Immature natural killer cell (primary cell): ENCODE data around the gene GRIN2A. TPM values are rescaled to one million over a fixed set of nuclear protein-coding genes. Genes with fewer than 3 reads are reported as not detected.

Experiments
- DNase-seq, 3 donors: peaks; one replicate each; pipeline ENCODE4 v3.0.0; 2022; ENCODE audit warnings: mixed read lengths in 1 of 3
- H3K27ac Mint-ChIP-seq, 6 donors: one replicate each; pipeline ENCODE4 v1.8.0; 2020; ENCODE audit warnings: mixed read lengths in 6 of 6, mild to moderate bottlenecking in 5 of 6, inconsistent platforms in 4 of 6, moderate library complexity in 3 of 6
- H3K27me3 Mint-ChIP-seq, 3 donors: one replicate each; pipeline ENCODE4 v1.8.0; 2020 to 2021; ENCODE audit warnings: low read depth in 3 of 3, mild to moderate bottlenecking in 3 of 3, mixed read lengths in 3 of 3, moderate library complexity in 3 of 3, inconsistent platforms in 1 of 3
- H3K36me3 Mint-ChIP-seq, 3 donors: one replicate each; pipeline ENCODE4 v1.8.0; 2020; ENCODE audit warnings: mixed read lengths in 3 of 3, inconsistent platforms in 2 of 3, mild to moderate bottlenecking in 2 of 3
- H3K4me1 Mint-ChIP-seq, 2 donors: one replicate each; pipeline ENCODE4 v1.8.0; 2020; ENCODE audit warnings: inconsistent platforms in 2 of 2, mild to moderate bottlenecking in 2 of 2, mixed read lengths in 2 of 2, moderate library complexity in 1 of 2
- H3K4me3 Mint-ChIP-seq, 5 donors: one replicate each; pipeline ENCODE4 v1.8.0; 2020; ENCODE audit warnings: mild to moderate bottlenecking in 5 of 5, mixed read lengths in 5 of 5, inconsistent platforms in 3 of 5, moderate library complexity in 3 of 5
- H3K9me3 Mint-ChIP-seq, 6 donors: one replicate each; pipeline ENCODE4 v1.8.0; 2020; ENCODE audit warnings: mild to moderate bottlenecking in 6 of 6, mixed read lengths in 6 of 6, inconsistent platforms in 4 of 6, moderate library complexity in 3 of 6
- polyA plus RNA-seq, 3 donors: library from polyadenylated mRNA; unstranded; fragments of 300-500 nt; fragmentation: Illumina TruSeq; gene quantifications; one replicate each; pipeline ENCODE4 v1.2.3, GENCODE V29; 2021

The GRIN2A gene
- polyA plus RNA-seq, 3 donors from 2014 or later: not detected

DNA sequence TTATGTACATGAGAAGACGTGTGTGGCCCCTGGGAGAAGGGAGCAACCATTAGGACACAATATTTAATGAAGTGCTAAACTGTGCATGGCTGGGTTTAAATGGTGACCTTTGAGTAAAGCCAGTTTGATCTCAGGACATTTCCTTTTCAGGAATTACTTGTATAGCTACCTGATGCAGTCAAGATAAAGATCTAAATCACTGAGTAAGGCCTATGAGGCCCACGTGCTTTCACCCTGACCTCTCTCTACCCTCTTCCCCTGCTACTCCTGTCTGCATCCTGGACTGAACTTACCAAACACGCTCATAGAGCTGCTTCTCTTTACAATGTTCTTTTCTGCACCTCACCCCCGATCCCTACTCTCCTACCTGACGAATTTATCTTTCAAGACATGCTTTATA is 98.9 kb downstream of the GRIN2A start:
- no peak for DNase-seq
- no peaks in the 10 kb centered on the region for H3K4me1 Mint-ChIP-seq
- H3K9me3 Mint-ChIP-seq: no peaks in the 10 kb centered on the region
- H3K4me3 Mint-ChIP-seq: no peak overlapping the region
- no peak overlapping the region for H3K27ac Mint-ChIP-seq
- no peaks in the 10 kb centered on the region for H3K36me3 Mint-ChIP-seq
- H3K27me3 Mint-ChIP-seq: peaks cover 0 to 6% (median 4%) of the 10 kb centered on the region in 3 donors

DNA sequence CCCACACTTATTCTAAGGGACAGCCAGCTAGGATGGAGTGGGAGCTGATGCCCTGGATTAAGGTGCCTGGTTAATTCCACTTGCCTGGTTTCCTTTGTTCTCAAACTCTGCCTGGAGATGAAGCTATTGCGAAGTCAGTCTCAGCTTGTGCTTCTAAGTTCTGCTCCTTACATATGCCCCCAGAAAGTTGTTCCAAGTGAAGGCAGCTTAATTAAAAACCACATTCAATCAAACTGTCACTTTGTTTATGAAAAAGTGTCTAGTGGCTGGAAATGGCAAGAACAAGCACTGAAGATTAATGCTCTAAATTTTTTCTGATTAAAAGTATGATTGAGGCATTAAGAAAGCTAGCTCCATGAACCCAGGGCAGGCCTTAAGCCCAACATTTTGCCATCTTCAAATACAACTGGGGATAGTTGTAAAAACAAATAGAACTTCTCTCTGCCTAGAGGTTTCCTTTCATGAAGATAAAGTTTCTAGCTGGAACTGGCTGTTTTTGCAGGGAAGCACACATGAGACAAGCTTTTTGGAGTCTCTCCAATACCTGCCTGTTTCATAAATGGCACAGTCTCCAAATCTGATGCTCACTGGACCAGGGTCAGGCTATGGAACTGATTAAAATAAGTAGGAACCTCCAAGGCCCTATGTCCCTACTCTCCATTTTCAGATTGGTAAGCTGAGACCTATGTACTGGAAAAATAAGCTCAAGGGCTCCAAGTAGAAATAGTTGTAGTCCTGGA is 100.9 kb downstream of the GRIN2A start:
- no peak for DNase-seq
- no peaks in the 10 kb centered on the region for H3K4me1 Mint-ChIP-seq
- no peak overlapping the region for H3K27ac Mint-ChIP-seq
- no peaks in the 10 kb centered on the region for H3K36me3 Mint-ChIP-seq
- H3K27me3 Mint-ChIP-seq: peaks cover 0 to 6% (median 4%) of the 10 kb centered on the region in 3 donors
- no peaks in the 10 kb centered on the region for H3K9me3 Mint-ChIP-seq
- H3K4me3 Mint-ChIP-seq: no peak overlapping the region

DNA sequence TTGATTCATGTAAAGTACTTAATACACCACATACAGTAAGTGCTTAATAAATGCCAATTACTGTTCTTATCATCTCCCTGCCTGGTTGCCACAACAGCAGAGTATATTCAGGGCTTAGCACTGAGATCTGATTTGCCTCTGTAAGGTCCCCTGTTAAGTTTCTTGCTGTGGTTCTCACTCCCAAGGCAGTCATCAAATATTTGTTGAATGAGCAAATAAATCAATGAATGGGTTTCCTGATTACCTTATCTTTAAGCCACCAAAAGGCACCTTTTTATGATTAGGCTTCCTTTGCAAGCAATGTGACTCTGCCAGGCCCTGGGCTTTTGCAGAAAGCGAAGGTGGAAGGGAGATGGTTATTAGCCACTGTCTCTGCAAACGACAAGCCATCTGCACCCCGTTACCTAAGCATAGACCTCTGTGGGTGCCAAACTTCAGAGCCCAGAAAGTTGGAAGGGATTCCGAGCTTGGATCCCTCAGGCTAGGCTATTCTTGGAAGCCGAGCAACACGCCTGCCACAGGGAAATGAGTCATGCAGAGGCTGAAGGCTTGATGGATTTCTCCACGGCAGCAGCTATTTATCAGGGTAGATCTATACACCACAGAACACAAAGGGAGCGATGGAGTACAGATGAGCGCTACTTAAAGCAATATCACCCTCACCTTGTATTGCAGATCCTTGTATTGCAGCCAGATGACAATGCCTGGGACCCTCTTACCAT is 102.0 kb downstream of the GRIN2A start:
- Mint-ChIP-seq H3K36me3 (no peaks in the 10 kb centered on the region), H3K27me3 (peaks cover 0 to 6% (median 4%) of the 10 kb centered on the region in 3 donors), H3K9me3 (no peaks in the 10 kb centered on the region), H3K4me1 (no peaks in the 10 kb centered on the region), H3K4me3 (no peak overlapping the region), H3K27ac (no peak overlapping the region)
- DNase-seq: no peak

DNA sequence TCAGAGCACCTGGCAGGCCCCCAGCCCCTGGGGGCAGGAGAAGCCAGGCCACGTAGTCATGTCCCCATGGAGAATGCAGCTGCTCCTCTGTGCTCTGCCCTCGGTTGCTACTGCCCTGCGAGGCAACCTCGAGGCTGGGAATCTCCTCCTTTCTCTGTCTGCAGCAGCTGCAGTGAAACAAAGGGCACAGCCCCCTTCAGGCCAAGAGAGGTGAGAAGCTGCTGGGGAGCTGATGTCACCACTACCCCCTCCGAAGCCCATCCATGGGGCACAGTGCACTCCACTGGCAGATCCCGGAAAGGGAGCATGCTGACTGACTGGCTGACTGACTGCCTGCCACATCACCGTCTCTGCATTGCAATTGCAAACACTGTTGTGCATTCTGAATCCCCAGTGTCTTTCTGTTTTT is 103.7 kb downstream of the GRIN2A start:
- Mint-ChIP-seq H3K4me3 (no peak overlapping the region), H3K36me3 (no peaks in the 10 kb centered on the region), H3K9me3 (peaks cover 0 to 2% (median 0%) of the 10 kb centered on the region in 6 donors), H3K27me3 (peaks cover 0 to 5% (median 3%) of the 10 kb centered on the region in 3 donors), H3K4me1 (no peaks in the 10 kb centered on the region), H3K27ac (no peak overlapping the region)
- no peak for DNase-seq

DNA sequence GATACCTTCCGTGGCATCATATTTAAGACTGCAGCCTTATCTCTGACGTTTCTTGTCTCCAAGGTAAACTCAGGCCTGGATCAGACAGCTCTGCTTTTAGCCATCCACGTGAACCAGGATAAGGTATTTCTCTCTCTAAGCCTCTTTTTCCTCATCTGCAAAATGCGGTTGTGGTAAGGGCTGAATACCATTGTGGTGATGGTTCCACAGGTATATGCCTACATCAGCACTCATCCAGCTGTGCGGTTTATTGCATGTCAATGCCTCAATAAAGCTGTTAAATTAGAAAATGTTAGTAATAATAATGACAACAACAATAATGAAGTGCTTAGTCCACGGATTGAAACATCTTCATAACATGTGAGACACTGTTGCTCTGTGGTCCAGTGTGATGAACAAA is 104.4 kb downstream of the GRIN2A start:
- H3K27ac Mint-ChIP-seq: no peak overlapping the region
- H3K36me3 Mint-ChIP-seq: no peaks in the 10 kb centered on the region
- H3K4me3 Mint-ChIP-seq: no peak overlapping the region
- DNase-seq: no peak
- H3K4me1 Mint-ChIP-seq: no peaks in the 10 kb centered on the region
- peaks cover 0 to 2% (median 0%) of the 10 kb centered on the region in 6 donors for H3K9me3 Mint-ChIP-seq
- peaks cover 2 to 5% (median 3%) of the 10 kb centered on the region in 3 donors for H3K27me3 Mint-ChIP-seq

DNA sequence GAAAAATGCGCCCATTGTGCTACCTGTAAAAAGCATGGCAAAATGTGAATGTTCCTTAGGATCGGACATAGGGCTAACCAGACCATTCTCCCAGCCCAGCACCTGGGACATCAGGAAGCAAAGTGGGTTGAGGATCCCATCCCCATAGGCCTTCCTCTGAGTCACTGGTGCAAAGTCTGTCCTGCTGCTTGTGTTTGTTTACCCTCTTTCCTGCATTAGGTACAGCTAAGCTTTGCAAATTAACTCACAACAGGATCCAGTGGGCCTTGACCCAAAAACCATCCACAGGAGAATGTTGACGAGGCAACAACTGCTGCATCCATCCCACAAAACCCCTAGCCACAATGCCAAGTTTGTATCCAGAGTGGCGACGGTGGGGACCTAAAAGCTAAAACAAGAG is 106.2 kb downstream of the GRIN2A start:
- no peak overlapping the region for H3K27ac Mint-ChIP-seq
- H3K4me3 Mint-ChIP-seq: no peak overlapping the region
- no peaks in the 10 kb centered on the region for H3K36me3 Mint-ChIP-seq
- peaks cover 2 to 5% (median 3%) of the 10 kb centered on the region in 3 donors for H3K27me3 Mint-ChIP-seq
- no peak for DNase-seq
- H3K4me1 Mint-ChIP-seq: no peaks in the 10 kb centered on the region
- H3K9me3 Mint-ChIP-seq: peaks cover 0 to 2% (median 0%) of the 10 kb centered on the region in 6 donors

DNA sequence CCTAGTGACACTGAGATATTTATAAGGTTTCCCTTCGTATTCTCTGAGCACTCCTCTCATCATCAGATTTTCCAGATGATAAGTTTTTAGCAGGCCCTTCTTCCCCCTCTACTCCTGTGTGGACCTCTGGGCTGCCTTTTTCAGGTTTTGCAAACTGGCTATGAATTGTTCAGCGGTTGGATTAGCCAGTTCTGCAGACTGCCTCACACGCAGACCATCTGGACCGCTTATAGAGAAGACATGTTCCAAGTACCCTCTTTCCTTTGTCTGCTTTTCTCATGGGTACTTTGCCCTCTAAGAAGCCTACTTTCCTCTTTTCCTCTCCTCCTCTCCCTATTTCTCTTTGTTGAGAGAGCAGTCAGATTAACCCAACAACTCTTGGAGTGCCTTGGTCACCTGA is 111.6 kb downstream of the GRIN2A start:
- Mint-ChIP-seq H3K4me3 (no peak overlapping the region), H3K9me3 (peaks cover 0 to 2% (median 0%) of the 10 kb centered on the region in 6 donors), H3K27ac (no peak overlapping the region), H3K4me1 (no peaks in the 10 kb centered on the region), H3K36me3 (no peaks in the 10 kb centered on the region), H3K27me3 (peaks cover 0 to 7% (median 7%) of the 10 kb centered on the region in 3 donors)
- no peak for DNase-seq

DNA sequence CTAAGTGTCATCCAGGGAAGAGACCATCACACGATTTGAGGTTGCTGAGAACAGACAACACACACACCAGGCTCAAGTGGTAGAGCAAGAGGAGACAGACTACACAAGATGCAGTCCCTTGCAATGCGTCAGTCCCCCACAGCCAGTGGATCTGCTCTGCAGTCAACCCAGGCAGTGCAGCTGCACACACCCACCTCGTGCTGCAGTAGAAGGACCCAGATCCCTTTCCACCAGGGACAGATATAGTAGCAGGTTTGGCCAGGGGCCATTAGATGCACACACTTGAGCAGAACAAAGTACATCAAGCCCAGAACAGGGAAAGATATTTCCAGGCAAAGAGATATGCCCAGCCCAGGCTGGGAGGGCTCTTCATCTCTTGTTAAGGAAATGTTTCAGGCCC is 112.9 kb downstream of the GRIN2A start:
- no peak for DNase-seq
- H3K4me3 Mint-ChIP-seq: no peak overlapping the region
- H3K36me3 Mint-ChIP-seq: no peaks in the 10 kb centered on the region
- peaks cover 0 to 7% (median 7%) of the 10 kb centered on the region in 3 donors for H3K27me3 Mint-ChIP-seq
- no peak overlapping the region for H3K27ac Mint-ChIP-seq
- H3K4me1 Mint-ChIP-seq: no peaks in the 10 kb centered on the region
- no peaks in the 10 kb centered on the region for H3K9me3 Mint-ChIP-seq

DNA sequence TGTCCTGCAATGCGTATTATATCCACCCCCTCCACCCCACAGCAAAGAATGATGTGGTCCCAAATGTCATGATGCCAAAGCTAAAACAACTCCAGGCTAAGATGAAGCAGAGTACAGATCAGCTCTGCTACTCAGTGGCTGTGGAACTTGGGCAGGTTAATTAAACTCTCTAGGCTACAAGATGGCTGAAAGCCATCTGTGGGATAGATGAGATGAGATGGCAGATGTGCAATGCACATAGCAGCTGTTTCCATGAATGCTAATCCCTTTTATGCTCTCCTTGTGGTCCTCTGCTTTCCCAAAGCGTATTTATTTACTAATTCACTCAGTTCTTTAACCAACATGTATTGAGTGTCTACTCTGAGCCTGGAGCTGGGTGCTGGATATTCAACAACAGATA is 114.4 kb downstream of the GRIN2A start:
- H3K27me3 Mint-ChIP-seq: peaks cover 0 to 5% (median 4%) of the 10 kb centered on the region in 3 donors
- H3K4me1 Mint-ChIP-seq: no peaks in the 10 kb centered on the region
- no peak overlapping the region for H3K27ac Mint-ChIP-seq
- no peaks in the 10 kb centered on the region for H3K36me3 Mint-ChIP-seq
- no peaks in the 10 kb centered on the region for H3K9me3 Mint-ChIP-seq
- no peak overlapping the region for H3K4me3 Mint-ChIP-seq
- no peak for DNase-seq

DNA sequence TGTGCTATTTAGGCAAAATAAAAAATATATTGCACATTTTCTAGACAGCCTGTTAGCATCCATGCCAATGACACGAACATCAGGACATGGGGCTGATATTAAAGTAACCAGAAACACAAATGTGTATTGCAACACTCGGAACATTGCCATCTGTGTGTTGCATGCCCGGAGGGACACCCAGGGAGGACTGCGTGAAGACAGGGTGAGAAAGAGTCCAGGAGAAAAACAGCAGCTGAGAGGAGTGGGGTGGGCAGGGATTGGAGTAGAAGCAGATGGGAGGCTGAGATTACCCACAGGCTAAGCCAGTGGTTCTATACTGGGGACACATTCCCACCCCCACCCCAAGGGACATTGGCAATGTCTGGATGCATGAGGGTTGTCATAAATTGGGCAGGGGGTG is 114.8 kb downstream of the GRIN2A start:
- DNase-seq: no peak
- H3K4me3 Mint-ChIP-seq: no peak overlapping the region
- no peaks in the 10 kb centered on the region for H3K4me1 Mint-ChIP-seq
- H3K36me3 Mint-ChIP-seq: no peaks in the 10 kb centered on the region
- H3K9me3 Mint-ChIP-seq: no peaks in the 10 kb centered on the region
- no peak overlapping the region for H3K27ac Mint-ChIP-seq
- H3K27me3 Mint-ChIP-seq: peaks cover 0 to 5% (median 4%) of the 10 kb centered on the region in 3 donors

DNA sequence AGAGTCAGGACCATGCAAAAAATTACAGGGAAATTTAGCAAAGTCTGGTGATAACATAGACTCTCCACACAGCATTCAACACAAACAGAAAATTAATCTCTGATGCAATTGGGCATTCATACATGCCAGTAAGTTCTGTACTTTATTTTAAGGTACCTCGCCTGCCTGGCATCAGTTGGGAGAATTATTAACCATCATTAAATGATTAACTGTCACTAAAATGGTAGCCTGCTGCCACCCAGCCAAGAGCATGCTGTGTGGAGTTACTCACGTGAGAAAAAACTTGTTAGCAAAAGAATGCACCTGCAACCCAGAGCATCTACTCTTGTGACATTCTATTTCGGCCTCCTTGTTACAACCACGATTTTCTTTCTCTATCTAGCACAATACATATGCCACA is 117.2 kb downstream of the GRIN2A start:
- Mint-ChIP-seq H3K27me3 (peaks cover 0 to 6% (median 5%) of the 10 kb centered on the region in 3 donors), H3K27ac (no peak overlapping the region), H3K4me1 (no peaks in the 10 kb centered on the region), H3K36me3 (no peaks in the 10 kb centered on the region), H3K9me3 (no peaks in the 10 kb centered on the region), H3K4me3 (no peak overlapping the region)
- no peak for DNase-seq

DNA sequence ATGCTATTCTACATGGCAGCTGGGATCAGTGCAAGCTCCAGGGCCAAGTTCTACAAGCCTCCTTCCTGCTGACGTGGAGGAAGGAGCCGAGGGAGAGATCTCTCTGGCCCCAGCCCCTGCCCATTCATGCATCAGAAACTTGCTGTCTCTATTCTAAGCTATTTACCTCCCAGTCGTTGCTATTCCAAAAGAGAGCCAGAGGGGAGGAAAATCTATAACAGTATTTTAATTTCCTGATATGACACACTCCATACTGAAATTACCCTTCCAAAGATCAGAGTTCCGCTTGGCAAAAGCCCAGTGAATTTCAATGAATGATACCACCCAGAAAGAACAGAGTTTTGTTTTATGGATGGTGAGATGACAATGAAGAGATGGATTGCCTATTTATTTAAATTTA is 133.4 kb downstream of the GRIN2A start:
- Mint-ChIP-seq H3K36me3 (no peaks in the 10 kb centered on the region), H3K27me3 (peaks cover 0 to 3% (median 2%) of the 10 kb centered on the region in 3 donors), H3K9me3 (no peaks in the 10 kb centered on the region), H3K4me3 (no peak overlapping the region), H3K4me1 (no peaks in the 10 kb centered on the region), H3K27ac (no peak overlapping the region)
- no peak for DNase-seq

DNA sequence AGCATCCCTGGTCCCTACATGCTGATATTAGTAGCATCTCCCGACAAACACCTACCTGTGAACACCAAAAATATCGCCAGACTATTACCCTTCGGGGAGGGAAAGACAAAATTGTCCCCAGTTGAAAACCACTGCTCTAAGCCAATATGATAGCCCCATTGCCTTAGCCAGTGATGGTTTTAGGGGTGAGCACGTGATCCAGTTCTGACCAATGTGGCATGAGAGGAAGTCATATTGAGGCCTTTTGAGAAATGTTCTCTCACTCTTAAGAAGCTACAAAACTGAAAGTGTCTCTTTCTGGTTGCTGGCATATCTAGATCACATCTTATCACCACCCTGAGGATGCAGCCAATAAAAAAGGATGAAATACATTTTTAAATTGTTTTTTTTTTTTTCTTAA is 136.3 kb downstream of the GRIN2A start:
- DNase-seq: no peak
- Mint-ChIP-seq H3K36me3 (no peaks in the 10 kb centered on the region), H3K9me3 (no peaks in the 10 kb centered on the region), H3K27me3 (peaks cover 0 to 3% (median 2%) of the 10 kb centered on the region in 3 donors), H3K27ac (no peak overlapping the region), H3K4me3 (no peak overlapping the region), H3K4me1 (no peaks in the 10 kb centered on the region)

DNA sequence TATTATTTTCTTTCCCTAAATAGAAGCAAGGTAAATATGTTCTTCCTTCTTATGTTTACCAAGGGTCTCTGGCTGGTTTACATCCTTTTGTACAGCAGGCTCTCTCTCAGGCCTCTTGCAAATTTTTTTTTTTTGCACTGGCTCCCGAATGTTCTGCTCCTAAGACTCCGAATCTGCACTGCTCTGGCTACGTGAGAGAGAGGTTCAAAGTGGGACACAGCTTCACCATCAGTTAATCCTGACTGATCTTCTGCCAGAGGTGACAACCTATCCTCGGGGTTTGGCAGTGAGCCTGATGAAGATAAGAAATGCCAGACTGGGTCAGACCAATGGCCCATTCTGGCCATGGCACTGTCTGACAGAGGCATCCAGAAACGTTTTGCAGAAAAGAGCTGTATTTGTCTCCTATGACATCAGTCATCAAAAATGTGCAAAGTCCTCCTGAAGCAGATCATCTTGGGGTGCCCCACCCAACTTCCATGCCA is 136.9 kb downstream of the GRIN2A start:
- no peak overlapping the region for H3K27ac Mint-ChIP-seq
- no peaks in the 10 kb centered on the region for H3K36me3 Mint-ChIP-seq
- H3K4me3 Mint-ChIP-seq: no peak overlapping the region
- DNase-seq: no peak
- no peaks in the 10 kb centered on the region for H3K4me1 Mint-ChIP-seq
- peaks cover 0 to 3% (median 2%) of the 10 kb centered on the region in 3 donors for H3K27me3 Mint-ChIP-seq
- H3K9me3 Mint-ChIP-seq: no peaks in the 10 kb centered on the region
